Transverse colon (tissue), 4 donors: ENCODE data around the gene ACTRT2. TPM values are rescaled to one million over a fixed set of nuclear protein-coding genes. Genes with fewer than 3 reads are reported as not detected.

Source experiments
- DNase-seq: peaks from one replicate; pipeline ENCODE4 v3.0.0-alpha.2; 2019
- H3K27ac ChIP-seq, 4 donors: fragments of 200-600 bp; sonication (generic); 2 replicates each; pipeline ENCODE4 v1.5.1; 2016 to 2018; ENCODE audit warnings: inconsistent platforms in 4 of 4
- H3K27me3 ChIP-seq: fragments of 200-600 bp; sonication (generic); 2 replicates; pipeline ENCODE4 v1.5.1; 2017; ENCODE audit warnings: inconsistent platforms
- H3K36me3 ChIP-seq, 4 donors: fragments of 200-600 bp; sonication (generic); 2 replicates each; pipeline ENCODE4 v1.5.1; 2017 to 2019; ENCODE audit warnings: inconsistent platforms in 4 of 4
- H3K4me1 ChIP-seq, 4 donors: fragments of 200-600 bp; sonication (generic); 2 replicates each; pipeline ENCODE4 v1.5.1; 2017 to 2020; ENCODE audit warnings: inconsistent platforms in 4 of 4
- H3K4me3 ChIP-seq, 4 donors: fragments of 200-600 bp; sonication (generic); 1 replicate in 1 of 4; 2 replicates in 3 of 4; pipeline versions ENCODE4 v1.5.1 to v1.6.1; 2017 to 2019; ENCODE audit warnings: inconsistent platforms in 4 of 4
- H3K9me3 ChIP-seq, 2 donors: fragments of 200-600 bp; sonication (generic); 2 replicates each; pipeline ENCODE4 v1.5.1; 2017 to 2019; ENCODE audit warnings: inconsistent platforms in 2 of 2
- CTCF ChIP-seq, 5 experiments: fragments of 200-600 bp in 3 of 5; fragments of 450-650 bp in 2 of 5; sonication (generic) in 3 of 5; IDR thresholded peaks; 1 replicate in 2 of 5; 2 replicates in 3 of 5; pipeline ENCODE4 v1.5.1; 2016 to 2017; ENCODE audit warnings: antibody characterized with exemption in 5 of 5, inconsistent platforms in 3 of 5, mild to moderate bottlenecking in 2 of 5, moderate library complexity in 1 of 5
- EP300 ChIP-seq: sonication (generic); formaldehyde crosslinking; IDR thresholded peaks from one replicate; pipeline ENCODE4 v1.6.1; 2017; ENCODE audit warnings: antibody characterized with exemption, low read depth
- POLR2A ChIP-seq: fragments of 450-650 bp; IDR thresholded peaks from one replicate; pipeline ENCODE4 v1.6.1; 2016; ENCODE audit warnings: antibody characterized with exemption, mild to moderate bottlenecking, moderate library complexity
- POLR2AphosphoS5 ChIP-seq, 3 donors: sonication (generic); formaldehyde crosslinking; IDR thresholded peaks; one replicate each; pipeline ENCODE4 v1.6.1; 2016; ENCODE audit warnings: antibody characterized with exemption in 3 of 3
- WGBS, 2 donors: methylation state at CpG; one replicate each; pipeline ENCODE4 v1.1.5; 2018; ENCODE audit warnings: low coverage in 1 of 2; 5-methylcytosine and 5-hydroxymethylcytosine counted together
- in situ Hi-C, 4 donors: fragments of 200-750 bp; cut with MboI; loops; one replicate each; pipeline versions ENCODE4 v1.15.0 to v1.15.1; 2017; ENCODE audit warnings: low sequenced_read_pairs in 3 of 4, low pct_ligation_motif_present in 1 of 4, low pct_unique_long_range_greater_than_20kb in 1 of 4
- intact Hi-C: fragments of 100-400 bp; cut with DNase I; formaldehyde crosslinking; loops from one replicate; pipeline ENCODE4 v1.15.1; 2023; ENCODE audit warnings: low total_unique reads
- total RNA-seq, 4 donors: library from RNA; depleted of rRNA; stranded (reverse); fragments of >200 nt; gene quantifications; one replicate each; pipeline ENCODE4 v1.1.0, GENCODE V29; 2016

The ACTRT2 gene
- total RNA-seq, 4 donors from 2014 or later = not detected

- TF ChIP-seq CTCF (IDR thresholded peaks at IDR 0.05) = no peak
- TF ChIP-seq POLR2AphosphoS5 (IDR thresholded peaks at IDR 0.05) = no peak
- no peak for TF ChIP-seq EP300
- TF ChIP-seq POLR2A = no peak
- 70 to 71% methylated on average over 2 to 20 of the region's 20 CpGs for WGBS, 2 donors
- in situ Hi-C loops (loop anchor here in 3 of 4 donors (25.0 kb wide), 2 partner anchors 411 to 436 kb away; no protein-coding TSS in a partner anchor), intact Hi-C loops (no loop called here)
- Histone ChIP-seq H3K4me3 (no peak overlapping the region), H3K27me3 (peaks cover 14% of the 10 kb centered on the region), H3K9me3 (no peaks in the 10 kb centered on the region), H3K36me3 (no peaks in the 10 kb centered on the region), H3K27ac (no peak overlapping the region), H3K4me1 (no peaks in the 10 kb centered on the region)
- DNase-seq = peak; percentile 3
These were observed 20.4 kb upstream of the ACTRT2 start for GRCh38 chr1:3000671-3001470.

GRCh38 chr1:3001471-3002348 lies 19.6 kb upstream of the ACTRT2 start:
- Histone ChIP-seq H3K4me3 (no peak overlapping the region), H3K9me3 (no peaks in the 10 kb centered on the region), H3K36me3 (no peaks in the 10 kb centered on the region), H3K27me3 (peaks cover 14% of the 10 kb centered on the region), H3K4me1 (no peaks in the 10 kb centered on the region), H3K27ac (no peak overlapping the region)
- no peak for TF ChIP-seq POLR2AphosphoS5 (IDR thresholded peaks at IDR 0.05)
- no peak for TF ChIP-seq CTCF (IDR thresholded peaks at IDR 0.05)
- no peak for TF ChIP-seq EP300
- no peak for TF ChIP-seq POLR2A
- in situ Hi-C loops = loop anchor here in 3 of 4 donors (25.0 kb wide), 2 partner anchors 411 to 436 kb away; no protein-coding TSS in a partner anchor
- intact Hi-C loops = no loop called here
- DNase-seq = peak; percentile 4
- WGBS, 2 donors = 81 to 100% methylated on average over 1 to 47 of the region's 47 CpGs

- Histone ChIP-seq H3K27me3 (peaks cover 19% of the 10 kb centered on the region), H3K4me3 (no peak overlapping the region), H3K9me3 (peaks cover 4 to 6% of the 10 kb centered on the region in 2 donors), H3K4me1 (no peaks in the 10 kb centered on the region), H3K36me3 (no peaks in the 10 kb centered on the region), H3K27ac (no peak overlapping the region)
- no peak for DNase-seq
- in situ Hi-C loops (loop anchor here in 3 of 4 donors (25.0 kb wide), 2 partner anchors 410 to 435 kb away; no protein-coding TSS in a partner anchor), intact Hi-C loops (no loop called here)
- no peak for TF ChIP-seq EP300
- TF ChIP-seq POLR2A = no peak
- no peak for TF ChIP-seq CTCF (IDR thresholded peaks at IDR 0.05)
- TF ChIP-seq POLR2AphosphoS5 (IDR thresholded peaks at IDR 0.05) = no peak
- WGBS, 2 donors = 85 to 87% methylated on average over 4 to 23 of the region's 23 CpGs
These were observed 18.8 kb upstream of the ACTRT2 start for GRCh38 chr1:3002349-3003038.
